Astrocyte (in vitro differentiated cells and primary cell): ENCODE results near the gene SAE1. TPM values are rescaled to one million over a fixed set of nuclear protein-coding genes. Genes with fewer than 3 reads are reported as not detected.

Experiments
- DNase-seq: peaks from one replicate; pipeline ENCODE4 v3.0.0-alpha.2; 2010; ENCODE audit warnings: low read depth
- FAIRE-seq: peaks from 2 replicates; lab custom pipeline; 2011; peaks lifted over from hg19 to GRCh38; lab: Jason Lieb, UNC
- H2AFZ ChIP-seq: 2 replicates; pipeline ENCODE4 v1.6.0; 2012; ENCODE audit warnings: low read depth, low read length, inconsistent platforms
- H3K27ac ChIP-seq: 2 replicates; pipeline ENCODE4 v1.5.1; 2011; ENCODE audit warnings: low read depth, low read length, inconsistent platforms
- H3K27me3 ChIP-seq: 2 replicates; pipeline ENCODE4 v1.6.0; 2011; ENCODE audit warnings: low read length, inconsistent platforms; ENCODE audit not compliant: insufficient read depth
- H3K36me3 ChIP-seq: 2 replicates; pipeline ENCODE4 v1.5.1; 2011; ENCODE audit warnings: low read length, inconsistent platforms; ENCODE audit not compliant: insufficient read depth
- H3K4me1 ChIP-seq: 2 replicates; pipeline ENCODE4 v1.5.1; 2011; ENCODE audit warnings: low read length, inconsistent platforms; ENCODE audit not compliant: insufficient read depth
- H3K4me2 ChIP-seq: 2 replicates; pipeline ENCODE4 v1.6.0; 2012; ENCODE audit warnings: low read length, inconsistent platforms
- H3K4me3 ChIP-seq: 2 replicates; pipeline ENCODE4 v1.5.1; 2011; ENCODE audit warnings: low read depth, mild to moderate bottlenecking, low read length, inconsistent platforms; ENCODE audit not compliant: insufficient read depth
- H3K79me2 ChIP-seq: 2 replicates; pipeline ENCODE4 v1.6.0; 2012; ENCODE audit warnings: mild to moderate bottlenecking, low read length, inconsistent platforms; ENCODE audit not compliant: insufficient read depth
- H3K9ac ChIP-seq: 2 replicates; pipeline ENCODE4 v1.6.0; 2012; ENCODE audit warnings: mild to moderate bottlenecking, low read length, inconsistent platforms
- H3K9me3 ChIP-seq: 2 replicates; pipeline ENCODE4 v1.5.1; 2012; ENCODE audit warnings: low read depth, mild to moderate bottlenecking, low read length, inconsistent platforms; ENCODE audit not compliant: insufficient read depth
- H4K20me1 ChIP-seq: 2 replicates; pipeline ENCODE4 v1.6.0; 2012; ENCODE audit warnings: low read length, inconsistent platforms; ENCODE audit not compliant: insufficient read depth
- H3K27ac Mint-ChIP-seq: one replicate; pipeline ENCODE4 v1.8.0; 2021; ENCODE audit warnings: mild to moderate bottlenecking, mixed read lengths; ENCODE audit not compliant: unreplicated experiment
- H3K27me3 Mint-ChIP-seq: one replicate; pipeline ENCODE4 v1.8.0; 2021; ENCODE audit warnings: low read depth, mixed read lengths; ENCODE audit not compliant: unreplicated experiment
- H3K36me3 Mint-ChIP-seq: one replicate; pipeline ENCODE4 v1.8.0; 2021; ENCODE audit warnings: low read depth, mixed read lengths; ENCODE audit not compliant: unreplicated experiment
- H3K4me1 Mint-ChIP-seq: one replicate; pipeline ENCODE4 v1.8.0; 2021; ENCODE audit warnings: low read depth, mixed read lengths; ENCODE audit not compliant: unreplicated experiment
- H3K4me3 Mint-ChIP-seq: one replicate; pipeline ENCODE4 v1.8.0; 2021; ENCODE audit warnings: mild to moderate bottlenecking, moderate library complexity, mixed read lengths; ENCODE audit not compliant: unreplicated experiment
- H3K9me3 Mint-ChIP-seq: one replicate; pipeline ENCODE4 v1.8.0; 2021; ENCODE audit warnings: mild to moderate bottlenecking, mixed read lengths; ENCODE audit not compliant: unreplicated experiment
- CTCF ChIP-seq: IDR thresholded peaks from 2 replicates; pipeline ENCODE4 v1.5.1; 2011; ENCODE audit warnings: low read depth, mild to moderate bottlenecking, inconsistent platforms, low read length, moderate library complexity; ENCODE audit not compliant: insufficient read depth
- EZH2 ChIP-seq: IDR thresholded peaks from 2 replicates; pipeline ENCODE4 v1.6.1; 2012; ENCODE audit warnings: mild to moderate bottlenecking, low read length, inconsistent platforms; ENCODE audit not compliant: insufficient read depth
- total RNA-seq: library from RNA; stranded (reverse); gene quantifications from 2 replicates; pipeline ENCODE4 v1.2.1, GENCODE V29; 2021

Gene SAE1
- total RNA-seq, 1 donor from 2014 or later = 133 TPM

GRCh38 chr19:47210689-47211316, 80.2 kb downstream of the SAE1 start:
- FAIRE-seq = peak; percentile 90
- no peak overlapping the region for H3K4me2 ChIP-seq
- peak; percentile 41 for DNase-seq

GRCh38 chr19:47215581-47215980, 84.9 kb downstream of the SAE1 start:
- Mint-ChIP-seq H3K9me3 (no peaks in the 10 kb centered on the region), H3K27me3 (no peaks in the 10 kb centered on the region), H3K4me1 (peaks cover 3% of the 10 kb centered on the region), H3K27ac (no peak overlapping the region), H3K36me3 (peaks cover 4% of the 10 kb centered on the region), H3K4me3 (no peak overlapping the region)
- Histone ChIP-seq H3K4me3 (no peak overlapping the region), H3K9me3 (no peaks in the 10 kb centered on the region), H3K79me2 (no peaks in the 10 kb centered on the region), H3K36me3 (no peaks in the 10 kb centered on the region), H3K27ac (no peak overlapping the region), H3K27me3 (no peaks in the 10 kb centered on the region), H3K4me1 (peaks cover under 1% of the 10 kb centered on the region), H4K20me1 (no peaks in the 10 kb centered on the region), H2AFZ (no peak overlapping the region), H3K4me2 (no peak overlapping the region), H3K9ac (no peak overlapping the region)
- no peak for DNase-seq
- no peak for FAIRE-seq
- TF ChIP-seq CTCF (no peak), EZH2 (no peak)

More at GRCh38 chr19:47210689-47211316, 80.2 kb downstream of the SAE1 start:
- Histone ChIP-seq H3K27me3 (no peaks in the 10 kb centered on the region), H3K36me3 (peaks cover 11% of the 10 kb centered on the region), H4K20me1 (no peaks in the 10 kb centered on the region), H2AFZ (no peak overlapping the region), H3K27ac (peak overlapping the region; percentile 60), H3K4me3 (no peak overlapping the region), H3K9me3 (no peaks in the 10 kb centered on the region), H3K4me1 (peaks cover 3% of the 10 kb centered on the region), H3K9ac (peak overlapping the region; percentile 63), H3K79me2 (no peaks in the 10 kb centered on the region)
- H3K27me3 Mint-ChIP-seq = no peaks in the 10 kb centered on the region
- H3K9me3 Mint-ChIP-seq = no peaks in the 10 kb centered on the region
- peak overlapping the region; percentile 79 for H3K27ac Mint-ChIP-seq
- TF ChIP-seq CTCF (peak; percentile 91), EZH2 (no peak)
- no peak overlapping the region for H3K4me3 Mint-ChIP-seq
- peaks cover 11% of the 10 kb centered on the region for H3K4me1 Mint-ChIP-seq
- peaks cover 11% of the 10 kb centered on the region for H3K36me3 Mint-ChIP-seq

- TF ChIP-seq EZH2 (no peak), CTCF (no peak)
- peaks cover 4% of the 10 kb centered on the region for H3K36me3 Mint-ChIP-seq
- H3K4me3 ChIP-seq = no peak overlapping the region
- H3K9me3 ChIP-seq = no peaks in the 10 kb centered on the region
- H2AFZ ChIP-seq = no peak overlapping the region
- H3K4me2 ChIP-seq = no peak overlapping the region
- H3K4me1 Mint-ChIP-seq = peaks cover 6% of the 10 kb centered on the region
- no peak overlapping the region for H3K27ac ChIP-seq
- H3K79me2 ChIP-seq = peaks cover 10% of the 10 kb centered on the region
- peaks cover 8% of the 10 kb centered on the region for H3K4me1 ChIP-seq
- FAIRE-seq (no peak), DNase-seq (no peak)
- no peaks in the 10 kb centered on the region for H3K9me3 Mint-ChIP-seq
- no peak overlapping the region for H3K9ac ChIP-seq
- peaks cover 17% of the 10 kb centered on the region for H4K20me1 ChIP-seq
- H3K27ac Mint-ChIP-seq = no peak overlapping the region
- no peaks in the 10 kb centered on the region for H3K27me3 Mint-ChIP-seq
- H3K36me3 ChIP-seq = no peaks in the 10 kb centered on the region
- H3K27me3 ChIP-seq = no peaks in the 10 kb centered on the region
- H3K4me3 Mint-ChIP-seq = no peak overlapping the region
These were observed 90.6 kb downstream of the SAE1 start for GRCh38 chr19:47221080-47221841.
